ENCODE results near the gene PRKCSH.
"Not testable (repeated sequence)": the region's sequence is repeated elsewhere in the genome, so short reads cannot be mapped to it uniquely, and the experiment has no call there.

The PRKCSH gene

DNA sequence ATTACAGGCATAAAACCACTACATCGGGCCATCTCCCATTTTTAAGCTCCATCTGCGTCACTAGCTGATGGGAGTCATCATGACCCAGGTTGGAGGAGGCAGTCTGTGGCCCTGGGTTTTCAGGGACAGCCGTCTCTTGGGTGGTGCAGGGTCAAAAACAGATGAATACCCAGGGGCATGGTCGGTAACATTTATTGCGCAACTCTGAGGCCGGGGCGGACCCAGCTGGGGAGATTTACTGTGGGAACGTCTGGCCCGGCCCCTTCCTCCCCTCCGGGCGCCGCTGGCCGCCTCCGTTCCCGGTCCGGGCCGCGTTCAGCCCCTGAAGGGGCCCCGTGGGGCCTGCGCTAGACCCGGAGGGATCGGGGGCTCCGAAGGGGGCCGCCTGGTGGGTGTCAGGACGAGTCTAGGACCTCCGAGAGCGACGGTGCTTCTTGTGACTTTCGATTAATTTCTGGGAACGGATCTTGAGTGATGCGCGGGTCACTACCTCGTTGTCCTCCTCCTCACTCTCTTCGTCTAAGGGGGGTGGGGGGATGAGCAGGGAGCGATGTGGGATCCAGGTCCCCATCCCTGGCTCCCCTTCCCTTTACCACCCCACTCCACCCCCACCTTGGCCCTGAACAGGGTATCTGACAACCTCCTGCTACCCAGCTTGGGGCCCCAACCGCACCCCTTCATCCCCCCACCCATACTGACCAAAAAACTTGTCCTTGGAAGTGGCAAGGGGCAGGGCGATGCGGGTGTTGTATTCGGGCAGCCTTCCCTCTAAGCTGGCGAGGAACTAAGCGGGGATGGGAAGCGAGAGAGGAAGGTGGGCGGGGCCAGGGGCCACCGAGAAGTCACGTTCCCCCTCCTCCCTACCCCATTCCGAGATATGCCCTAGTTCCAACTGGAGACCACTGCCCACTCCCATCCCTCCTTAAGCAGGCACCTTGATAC lies 14.7 kb upstream of the PRKCSH start:
- DNase-seq (ENCODE audit: low spot score), result no peak

DNA sequence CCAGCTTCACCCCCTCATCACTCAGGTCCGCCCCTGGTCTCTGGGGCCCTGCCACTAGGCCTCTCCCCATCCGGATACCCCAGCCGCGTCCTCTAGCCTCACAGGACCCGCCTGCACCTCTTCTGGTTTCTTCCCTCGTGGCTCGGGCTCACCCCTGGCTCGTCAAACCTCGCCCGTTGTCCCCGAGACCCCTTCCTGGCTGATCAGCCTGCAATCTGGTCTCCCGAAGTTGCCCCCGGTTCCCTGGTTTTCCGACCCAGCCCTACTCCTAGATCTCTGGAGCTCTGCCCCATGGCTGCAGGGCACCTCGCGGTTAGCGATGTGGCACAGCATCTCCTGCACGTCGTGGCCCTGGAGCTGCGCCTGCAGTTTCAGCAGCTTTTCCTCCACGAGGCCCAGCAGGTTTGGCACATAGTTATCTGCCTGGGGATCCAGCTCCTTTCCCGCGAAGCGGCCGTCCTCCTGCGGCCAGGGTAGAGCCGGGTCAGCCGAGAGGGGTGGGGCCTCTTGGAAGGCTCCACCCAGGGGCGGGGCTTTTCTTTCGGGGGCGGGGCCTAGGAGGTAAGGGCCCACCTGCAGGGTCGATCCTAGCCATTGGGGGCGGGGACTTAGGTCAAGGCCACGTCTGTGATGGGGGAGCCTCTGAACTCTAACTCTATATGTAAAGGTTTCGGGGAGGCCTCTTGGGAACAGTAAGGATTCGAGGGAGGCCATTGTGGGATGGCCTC lies 13.9 kb upstream of the PRKCSH start:
- DNase-seq (ENCODE audit: low spot score), result no peak

DNA sequence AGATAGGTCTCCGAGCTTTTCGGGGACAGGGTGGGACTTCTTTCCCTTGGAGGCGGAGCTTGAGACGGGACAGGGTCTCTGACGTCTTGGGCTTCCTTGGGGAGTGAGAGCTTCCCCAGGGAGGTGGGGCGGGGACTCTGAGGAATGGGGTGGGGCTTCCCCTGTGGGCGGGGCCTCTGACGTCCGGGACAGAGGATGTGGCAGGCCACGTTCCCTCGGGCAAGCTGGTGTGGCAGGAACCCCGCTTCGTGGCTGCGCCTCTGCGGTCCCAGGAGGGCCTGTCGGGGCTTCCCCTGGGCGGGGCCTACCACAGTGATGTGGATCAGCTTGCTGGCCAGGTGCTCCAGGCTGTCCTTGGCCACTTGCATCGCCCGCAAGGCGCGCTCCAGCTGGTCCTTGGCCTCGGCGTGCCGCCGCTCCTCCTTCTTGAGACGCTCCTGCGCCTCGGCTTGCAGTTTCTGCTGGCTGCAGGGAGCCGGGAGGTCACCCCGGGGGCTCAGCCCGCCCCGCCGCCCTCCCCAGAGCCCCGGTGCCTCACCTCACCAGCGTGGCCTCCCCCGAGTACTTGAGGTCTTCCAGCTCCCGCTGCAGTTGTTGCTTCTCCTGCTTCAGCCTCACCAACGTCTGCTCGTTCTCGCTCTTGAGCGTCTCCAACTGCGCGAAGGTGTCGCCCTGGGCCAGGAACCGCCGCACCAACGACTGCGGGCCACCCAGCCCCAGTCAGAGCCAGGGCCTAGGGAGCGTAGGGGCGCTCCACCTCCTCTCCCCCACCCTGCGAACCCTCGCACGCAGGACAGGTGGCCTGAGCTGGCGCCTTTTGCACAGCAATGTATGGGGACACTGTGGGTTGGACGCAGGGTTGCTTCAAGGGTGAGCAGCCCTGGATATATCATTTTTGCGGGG lies 13.0 kb upstream of the PRKCSH start:
- DNase-seq (ENCODE audit: low spot score), result no peak

DNA sequence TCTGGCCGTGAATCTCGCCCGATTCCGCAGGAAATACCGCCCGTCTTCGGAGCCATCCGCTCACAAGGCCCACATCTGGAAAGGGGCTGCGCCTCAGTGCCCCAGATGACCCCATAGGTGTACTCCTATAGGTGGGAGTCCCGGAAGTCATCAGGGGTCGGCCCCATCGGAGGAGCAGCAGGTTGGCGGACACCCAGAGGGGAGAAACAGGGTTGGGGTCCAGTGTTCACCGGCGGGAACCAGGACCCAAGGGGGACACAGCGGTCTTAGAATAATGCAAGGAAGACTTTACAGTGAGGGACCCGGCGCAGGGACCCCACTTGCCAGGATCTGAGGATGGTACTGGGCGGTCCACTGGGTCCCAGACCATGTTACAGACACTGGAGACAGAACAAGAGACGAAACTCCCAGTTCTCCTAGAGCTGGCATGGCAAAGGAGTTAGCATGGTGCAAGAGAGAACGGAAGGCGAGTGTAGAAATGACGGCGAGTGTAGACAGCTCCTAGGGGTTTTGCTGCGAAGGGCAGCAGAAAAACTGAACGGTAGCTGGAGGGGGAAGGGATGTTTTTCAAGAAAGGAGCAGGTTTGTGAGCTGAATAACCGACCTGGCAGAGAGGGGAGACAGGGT lies 12.2 kb upstream of the PRKCSH start:
- no peak for DNase-seq (ENCODE audit: low spot score)

DNA sequence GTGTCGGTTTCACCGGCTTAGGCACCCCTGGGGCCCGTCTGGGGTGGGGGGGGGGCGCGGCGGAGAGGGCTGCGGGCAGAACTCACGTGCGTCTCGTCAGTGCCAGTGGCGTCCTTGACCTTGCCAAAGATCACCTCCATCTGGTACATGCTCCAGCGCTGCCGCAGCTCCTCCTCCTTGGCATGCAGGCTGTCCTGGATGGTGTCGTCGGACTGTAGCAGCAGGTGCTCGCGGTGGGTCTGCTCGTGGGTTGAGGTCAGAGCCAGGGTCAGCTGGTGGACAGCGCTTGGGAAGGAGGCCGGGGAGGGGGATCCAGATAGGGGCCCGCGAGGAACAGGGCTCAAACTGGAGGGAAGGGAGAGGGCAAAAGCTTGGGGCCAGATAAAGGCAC lies 11.6 kb upstream of the PRKCSH start:
- DNase-seq (ENCODE audit: low spot score), result no peak

DNA sequence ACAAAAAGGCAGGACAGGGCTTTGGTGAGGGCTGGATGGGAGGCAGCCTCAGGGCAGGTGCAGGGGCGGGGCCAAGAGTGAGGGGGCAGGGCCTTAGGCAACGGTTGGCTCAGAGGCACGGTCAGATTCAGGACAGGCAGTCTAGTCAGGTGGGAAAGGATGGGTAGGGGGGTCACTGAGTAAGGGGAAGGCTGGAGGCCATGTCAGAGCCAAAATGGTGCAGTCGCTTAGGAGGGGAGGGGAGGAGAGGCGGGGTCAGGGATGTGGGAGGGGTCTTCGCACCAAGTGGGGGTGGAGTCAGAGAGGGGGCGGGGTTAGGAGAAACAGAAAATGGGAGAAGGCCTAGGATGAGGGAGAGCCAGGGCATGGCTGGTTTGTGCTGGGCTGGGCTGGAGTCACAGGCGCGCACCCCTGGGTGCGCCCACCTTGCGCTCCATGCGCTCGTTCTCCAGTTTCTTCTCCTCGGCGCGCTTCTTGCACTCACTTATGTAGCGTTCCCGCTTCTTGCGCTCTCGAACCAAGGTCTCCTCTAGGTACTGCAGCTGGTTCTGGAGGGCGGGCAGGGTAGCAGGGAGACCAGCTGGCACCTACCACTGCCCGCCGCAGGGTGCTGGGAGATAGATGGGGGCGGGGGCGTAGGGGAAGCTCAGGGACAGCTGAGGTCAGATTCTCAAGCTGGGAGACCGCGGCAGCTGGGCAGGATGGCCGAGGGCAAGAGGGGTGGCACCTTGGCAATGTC lies 9.5 kb upstream of the PRKCSH start:
- DNase-seq (ENCODE audit: low spot score), result no peak

DNA sequence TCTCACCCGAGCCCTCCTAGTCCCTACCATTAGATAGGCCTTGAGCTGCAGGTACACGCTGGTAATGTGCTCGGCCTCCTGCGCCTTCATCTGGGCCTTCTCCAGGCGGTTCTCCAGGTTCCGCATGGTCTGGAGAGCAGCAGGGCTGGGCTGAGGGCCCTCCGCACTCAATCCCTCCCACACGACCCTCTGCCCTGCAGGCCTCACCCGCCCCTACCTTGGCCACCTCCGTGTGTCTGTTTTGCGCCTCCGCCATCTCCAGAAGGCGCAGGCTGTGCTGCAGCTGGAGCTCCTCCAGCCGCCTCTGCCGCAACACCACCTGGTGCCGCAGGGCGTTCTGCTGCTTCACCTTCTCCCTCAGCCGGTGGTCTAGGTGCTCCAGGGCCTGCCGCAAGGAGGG lies 8.8 kb upstream of the PRKCSH start:
- no peak for DNase-seq (ENCODE audit: low spot score)

DNA sequence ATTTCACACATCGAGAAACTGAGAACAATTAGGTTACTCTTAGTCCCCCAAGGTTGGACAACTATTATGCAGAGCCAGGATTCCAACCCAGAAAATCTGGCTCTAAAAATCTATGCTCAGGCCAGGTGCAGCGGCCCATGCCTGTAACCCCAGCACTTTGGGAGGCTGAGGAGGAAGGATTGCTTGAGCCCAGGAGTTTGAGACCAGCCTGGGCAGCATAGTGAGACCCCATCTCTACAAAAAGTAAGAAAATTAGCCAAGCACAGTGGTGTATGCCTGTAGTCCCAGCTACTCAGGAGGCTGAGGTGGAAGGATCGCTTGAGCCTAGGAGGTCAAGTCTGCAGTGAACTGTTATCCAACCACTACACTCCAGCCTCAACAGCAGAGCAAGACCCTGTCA lies 1.9 kb upstream of the PRKCSH start:
- DNase-seq (ENCODE audit: low spot score), result not testable (repeated sequence)

DNA sequence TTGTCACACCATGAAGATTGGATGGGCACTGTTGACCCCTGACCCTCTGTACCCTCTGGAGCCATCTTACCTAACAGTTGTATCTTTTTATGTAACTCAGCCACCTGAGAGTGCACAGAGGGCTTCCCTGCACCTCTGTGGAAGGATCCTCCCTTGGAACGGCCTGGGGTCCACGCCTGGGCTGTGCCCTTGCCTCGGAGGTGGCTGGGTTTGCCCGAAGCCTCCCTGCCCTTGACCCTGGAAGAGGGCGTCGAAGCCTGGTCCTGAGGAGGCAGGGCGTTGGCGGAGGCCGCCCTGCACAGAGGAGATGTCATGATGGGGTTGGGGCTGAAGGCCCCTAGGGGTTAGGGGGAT lies 755 bp upstream of the PRKCSH start:
- no peak for DNase-seq (ENCODE audit: low spot score)

DNA sequence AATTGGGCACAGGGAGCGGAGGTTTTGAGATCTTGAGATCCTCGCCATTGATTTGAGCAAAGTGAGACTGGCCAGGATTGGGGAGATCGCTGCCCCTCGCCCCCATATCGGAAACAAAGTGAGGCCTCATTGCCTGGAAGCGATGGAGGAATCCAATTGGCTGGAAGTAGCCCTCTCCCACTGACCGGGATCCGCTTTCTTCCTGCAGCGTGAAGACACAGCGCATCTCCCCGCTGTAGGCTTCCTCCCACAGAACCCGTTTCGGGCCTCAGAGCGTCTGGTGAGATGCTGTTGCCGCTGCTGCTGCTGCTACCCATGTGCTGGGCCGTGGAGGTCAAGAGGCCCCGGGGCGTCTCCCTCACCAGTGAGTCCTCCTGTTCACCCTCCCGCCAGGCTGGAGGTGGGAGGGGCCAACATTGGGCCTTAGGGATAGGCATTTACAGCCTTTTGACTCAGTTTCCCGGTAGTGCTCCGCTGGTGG lies 438 bp downstream of the PRKCSH start:
- no peak for DNase-seq (ENCODE audit: low spot score)

DNA sequence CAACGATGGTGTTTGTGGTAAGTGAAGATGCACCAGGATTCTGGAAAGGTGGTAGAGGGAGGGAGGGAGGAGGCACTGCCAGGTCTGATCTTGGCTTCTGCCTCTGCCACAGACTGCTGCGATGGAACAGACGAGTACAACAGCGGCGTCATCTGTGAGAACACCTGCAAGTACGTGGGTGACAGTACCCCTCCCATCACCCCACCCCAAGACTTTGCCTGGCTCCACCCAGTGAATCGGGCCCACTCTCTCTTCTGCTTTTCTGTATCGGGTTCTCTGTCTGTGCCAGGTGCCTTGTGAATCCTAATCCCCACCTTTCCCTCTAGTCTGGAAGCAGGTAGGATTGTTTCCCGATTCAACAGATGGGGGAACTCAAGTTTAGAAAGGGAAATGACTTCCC lies 2.5 kb downstream of the PRKCSH start:
- no peak for DNase-seq (ENCODE audit: low spot score)

DNA sequence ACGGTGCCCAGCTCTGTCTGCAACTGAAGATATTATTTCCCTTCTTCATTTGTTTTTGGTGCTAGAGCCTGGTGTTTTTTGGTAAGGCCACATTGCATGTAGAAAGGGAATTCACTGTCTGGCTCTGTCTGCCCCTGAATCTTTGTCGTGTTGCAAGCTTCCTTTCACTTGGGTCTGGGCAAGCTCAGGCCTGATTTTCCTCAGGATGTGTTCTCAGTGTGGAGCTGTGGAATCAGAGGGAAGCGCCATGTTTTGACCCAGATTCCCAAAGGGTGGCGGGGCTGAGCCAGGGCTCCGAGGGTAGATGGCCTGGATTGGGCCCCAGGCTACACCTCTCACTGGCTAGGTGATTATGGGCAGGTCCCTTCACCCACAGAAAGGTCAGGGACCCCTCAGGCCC lies 8.6 kb downstream of the PRKCSH start:
- DNase-seq (ENCODE audit: low spot score), result no peak

DNA sequence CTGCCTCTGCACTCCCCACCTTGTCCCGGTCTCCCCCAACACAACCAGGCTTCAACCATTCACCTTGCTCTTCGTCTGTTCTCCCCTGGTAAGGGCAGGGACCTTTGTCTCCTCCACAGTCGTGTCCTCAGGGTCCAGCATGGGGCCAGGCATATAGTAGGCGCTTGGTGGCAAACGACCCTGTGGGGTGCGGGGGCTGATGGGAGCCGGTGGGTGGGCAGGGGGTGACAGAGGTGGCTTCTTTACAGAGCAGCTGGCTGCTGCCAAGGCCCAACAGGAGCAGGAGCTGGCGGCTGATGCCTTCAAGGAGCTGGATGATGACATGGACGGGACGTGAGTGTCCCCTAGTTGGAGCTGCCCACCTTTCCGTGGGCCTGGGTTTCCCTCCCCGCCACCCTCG lies 9.7 kb downstream of the PRKCSH start:
- no peak for DNase-seq (ENCODE audit: low spot score)

DNA sequence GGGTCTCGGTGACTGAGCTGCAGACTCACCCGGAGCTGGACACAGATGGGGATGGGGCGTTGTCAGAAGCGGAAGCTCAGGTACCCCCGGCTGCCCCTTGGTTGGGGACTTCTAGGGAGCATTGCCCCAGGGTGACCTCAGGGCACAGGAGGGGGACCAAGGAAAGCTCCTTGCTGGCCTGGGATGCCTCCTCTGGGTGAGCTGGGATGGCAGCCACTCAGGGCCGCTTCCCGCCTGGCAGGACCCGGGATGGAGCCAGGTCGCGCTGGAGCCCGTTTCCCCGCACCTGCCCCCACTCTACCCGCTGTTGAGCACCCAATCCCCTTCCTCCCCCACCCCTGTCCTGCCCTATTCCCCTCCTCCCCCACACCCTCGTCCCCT lies 10.8 kb downstream of the PRKCSH start:
- DNase-seq (ENCODE audit: low spot score), result no peak

DNA sequence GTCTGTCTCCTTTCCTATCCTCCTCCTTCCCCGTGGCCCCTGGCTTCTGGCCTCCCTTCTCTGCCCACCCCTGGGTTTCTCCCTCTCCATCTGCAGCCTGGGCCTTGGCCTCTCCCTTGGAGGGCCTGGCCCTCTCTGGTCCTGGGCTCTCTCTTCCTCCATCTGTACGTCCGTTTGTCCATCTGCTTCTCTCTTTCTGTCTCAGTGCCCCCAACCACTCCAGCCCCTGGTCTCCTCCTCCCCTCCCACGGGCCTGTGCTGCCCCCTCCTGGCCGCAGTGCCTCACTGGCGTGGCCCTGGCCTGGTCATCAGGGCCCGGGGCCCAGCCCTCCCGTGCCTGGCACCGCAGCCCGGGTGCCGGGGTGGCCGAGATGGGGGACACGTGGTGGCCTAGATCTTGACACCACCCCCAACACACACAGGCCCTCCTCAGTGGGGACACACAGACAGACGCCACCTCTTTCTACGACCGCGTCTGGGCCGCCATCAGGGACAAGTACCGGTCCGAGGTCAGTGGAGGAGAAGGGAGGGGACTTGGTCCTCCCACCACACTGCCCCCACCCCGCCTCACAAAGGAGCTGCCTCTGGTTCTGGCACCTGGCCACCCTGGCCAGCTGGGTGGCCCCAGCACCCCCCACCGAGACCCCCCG lies 11.3 kb downstream of the PRKCSH start:
- peak; percentile 92 for DNase-seq (ENCODE audit: low spot score)

DNA sequence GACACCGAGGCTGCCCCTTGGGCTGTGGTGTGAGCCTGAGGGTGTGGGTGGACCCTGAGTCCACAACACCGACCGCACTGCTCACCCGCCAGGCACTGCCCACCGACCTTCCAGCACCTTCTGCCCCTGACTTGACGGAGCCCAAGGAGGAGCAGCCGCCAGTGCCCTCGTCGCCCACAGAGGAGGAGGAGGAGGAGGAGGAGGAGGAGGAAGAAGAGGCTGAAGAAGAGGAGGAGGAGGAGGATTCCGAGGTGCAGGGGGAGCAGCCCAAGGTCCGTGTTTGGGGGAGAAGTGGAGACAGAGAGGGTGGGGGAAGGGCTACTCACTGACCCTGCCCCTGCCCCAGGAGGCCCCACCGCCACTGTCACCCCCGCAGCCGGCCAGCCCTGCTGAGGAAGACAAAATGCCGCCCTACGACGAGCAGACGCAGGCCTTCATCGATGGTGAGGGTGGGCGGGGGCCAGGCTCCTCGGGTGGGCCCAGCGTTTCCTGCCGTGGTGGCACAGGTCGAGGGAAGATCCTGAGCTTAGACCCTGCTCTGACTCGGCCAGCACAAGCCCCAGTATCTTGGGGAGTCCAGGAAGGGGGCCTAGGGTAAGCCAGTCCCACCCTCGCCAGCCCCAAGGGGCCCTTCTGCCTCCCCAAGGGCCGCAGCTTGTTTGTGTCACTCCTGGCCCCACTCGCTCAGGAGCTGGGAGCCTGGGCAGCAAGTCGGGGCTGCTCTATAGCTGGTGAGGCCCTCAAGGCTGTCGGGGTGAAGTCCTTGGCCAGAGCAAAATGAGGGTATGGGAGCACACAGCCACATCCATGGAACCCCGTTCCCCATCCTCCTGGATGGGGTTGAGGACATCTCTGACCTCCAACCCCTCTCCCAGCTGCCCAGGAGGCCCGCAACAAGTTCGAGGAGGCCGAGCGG lies 12.2 kb downstream of the PRKCSH start:
- no peak for DNase-seq (ENCODE audit: low spot score)

DNA sequence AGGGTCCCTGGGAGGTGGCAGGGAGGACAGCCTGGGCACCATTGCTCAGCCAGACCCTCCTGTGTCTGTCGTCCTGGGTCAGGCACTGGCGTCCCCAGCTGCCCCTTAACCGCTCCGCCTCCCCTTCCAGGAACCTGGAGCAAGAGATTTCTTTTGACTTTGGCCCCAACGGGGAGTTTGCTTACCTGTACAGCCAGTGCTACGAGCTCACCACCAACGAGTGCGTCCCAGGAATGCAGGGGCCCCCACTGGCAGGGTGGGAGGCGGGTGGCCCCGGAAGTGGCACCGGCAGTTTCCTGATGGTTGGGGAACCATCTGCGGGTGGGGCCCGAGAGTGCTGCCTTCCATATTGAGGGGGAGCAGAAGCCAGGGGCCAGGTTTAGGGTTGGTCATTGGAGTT lies 13.0 kb downstream of the PRKCSH start:
- DNase-seq (ENCODE audit: low spot score), result no peak

DNA sequence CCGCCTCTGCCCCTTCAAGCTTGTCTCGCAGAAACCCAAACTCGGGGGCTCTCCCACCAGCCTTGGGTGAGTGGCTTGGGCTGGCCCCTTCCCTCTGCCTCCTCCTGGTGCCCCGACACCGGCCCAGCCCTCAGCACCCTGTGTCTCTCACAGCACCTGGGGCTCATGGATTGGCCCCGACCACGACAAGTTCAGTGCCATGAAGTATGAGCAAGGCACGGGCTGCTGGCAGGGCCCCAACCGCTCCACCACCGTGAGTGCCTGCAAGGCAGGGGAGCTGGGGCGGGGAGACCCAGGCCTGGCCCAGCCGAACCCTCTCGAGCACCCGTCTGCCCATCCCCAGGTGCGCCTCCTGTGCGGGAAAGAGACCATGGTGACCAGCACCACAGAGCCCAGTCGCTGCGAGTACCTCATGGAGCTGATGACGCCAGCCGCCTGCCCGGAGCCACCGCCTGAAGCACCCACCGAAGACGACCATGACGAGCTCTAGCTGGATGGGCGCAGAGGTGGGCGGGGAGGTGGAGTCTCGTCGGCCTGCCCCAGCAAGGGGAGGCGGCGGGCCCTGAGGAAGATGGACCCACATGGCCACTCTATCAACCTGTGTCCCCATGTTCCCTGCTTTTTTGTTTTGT lies 13.6 kb downstream of the PRKCSH start:
- no peak for DNase-seq (ENCODE audit: low spot score)

All from globus pallidus (tissue), 1 donor.